ENCODE results near the gene PRMT5.

Gene PRMT5

GRCh38 chr14:22929961-22930364 is 787 bp upstream of the PRMT5 start:
- Histone ChIP-seq H3K9me3 (ENCODE audit: control insufficient read depth, insufficient read depth, low read length) (no peaks in the 10 kb centered on the region), H3K9ac (ENCODE audit: low read depth, low read length) (peak overlapping the region; percentile 58), H3K4me3 (ENCODE audit: low read depth, low read length) (peak overlapping the region; percentile 87), H3K27me3 (ENCODE audit: control insufficient read depth, insufficient read depth, low read length) (no peaks in the 10 kb centered on the region), H3K36me3 (ENCODE audit: control insufficient read depth, insufficient read depth, low read length) (peaks cover 22% of the 10 kb centered on the region), H3K4me1 (ENCODE audit: control insufficient read depth, insufficient read depth, low read length) (no peaks in the 10 kb centered on the region), H3K27ac (ENCODE audit: low read depth, low read length) (peak overlapping the region; percentile 62)

- H3K27me3 ChIP-seq (ENCODE audit: control insufficient read depth, insufficient read depth, low read length) = no peaks in the 10 kb centered on the region
- H3K9me3 ChIP-seq (ENCODE audit: control insufficient read depth, insufficient read depth, low read length) = no peaks in the 10 kb centered on the region
- peak overlapping the region; percentile 88 for H3K27ac ChIP-seq (ENCODE audit: low read depth, low read length)
- peak overlapping the region; percentile 87 for H3K4me3 ChIP-seq (ENCODE audit: low read depth, low read length)
- peaks cover 37% of the 10 kb centered on the region for H3K36me3 ChIP-seq (ENCODE audit: control insufficient read depth, insufficient read depth, low read length)
- peak overlapping the region; percentile 88 for H3K9ac ChIP-seq (ENCODE audit: low read depth, low read length)
- H3K4me1 ChIP-seq (ENCODE audit: control insufficient read depth, insufficient read depth, low read length) = no peaks in the 10 kb centered on the region
Measured at GRCh38 chr14:22928237-22929103, 706 bp downstream of the PRMT5 start.

GRCh38 chr14:22926316-22926715 is 2.9 kb downstream of the PRMT5 start:
- H3K9ac ChIP-seq (ENCODE audit: low read depth, low read length) = no peak overlapping the region
- no peaks in the 10 kb centered on the region for H3K9me3 ChIP-seq (ENCODE audit: control insufficient read depth, insufficient read depth, low read length)
- no peaks in the 10 kb centered on the region for H3K27me3 ChIP-seq (ENCODE audit: control insufficient read depth, insufficient read depth, low read length)
- H3K4me1 ChIP-seq (ENCODE audit: control insufficient read depth, insufficient read depth, low read length) = no peaks in the 10 kb centered on the region
- H3K27ac ChIP-seq (ENCODE audit: low read depth, low read length) = no peak overlapping the region
- H3K36me3 ChIP-seq (ENCODE audit: control insufficient read depth, insufficient read depth, low read length) = peaks cover 55% of the 10 kb centered on the region
- H3K4me3 ChIP-seq (ENCODE audit: low read depth, low read length) = no peak overlapping the region

- H3K27ac ChIP-seq (ENCODE audit: low read depth, low read length) = no peak overlapping the region
Measured at GRCh38 chr14:22925513-22925912, 3.7 kb downstream of the PRMT5 start.

GRCh38 chr14:22923746-22924145 is 5.4 kb downstream of the PRMT5 start:
- H3K4me1 ChIP-seq (ENCODE audit: control insufficient read depth, insufficient read depth, low read length) = no peaks in the 10 kb centered on the region
- H3K4me3 ChIP-seq (ENCODE audit: low read depth, low read length) = no peak overlapping the region
- no peak overlapping the region for H3K27ac ChIP-seq (ENCODE audit: low read depth, low read length)
- no peaks in the 10 kb centered on the region for H3K27me3 ChIP-seq (ENCODE audit: control insufficient read depth, insufficient read depth, low read length)
- H3K36me3 ChIP-seq (ENCODE audit: control insufficient read depth, insufficient read depth, low read length) = peaks cover 68% of the 10 kb centered on the region
- no peak overlapping the region for H3K9ac ChIP-seq (ENCODE audit: low read depth, low read length)
- H3K9me3 ChIP-seq (ENCODE audit: control insufficient read depth, insufficient read depth, low read length) = no peaks in the 10 kb centered on the region

More at GRCh38 chr14:22925513-22925912, 3.7 kb downstream of the PRMT5 start:
- H3K9ac ChIP-seq (ENCODE audit: low read depth, low read length) = no peak overlapping the region
- H3K4me1 ChIP-seq (ENCODE audit: control insufficient read depth, insufficient read depth, low read length) = no peaks in the 10 kb centered on the region
- peaks cover 63% of the 10 kb centered on the region for H3K36me3 ChIP-seq (ENCODE audit: control insufficient read depth, insufficient read depth, low read length)
- no peak overlapping the region for H3K4me3 ChIP-seq (ENCODE audit: low read depth, low read length)
- H3K9me3 ChIP-seq (ENCODE audit: control insufficient read depth, insufficient read depth, low read length) = no peaks in the 10 kb centered on the region
- no peaks in the 10 kb centered on the region for H3K27me3 ChIP-seq (ENCODE audit: control insufficient read depth, insufficient read depth, low read length)

- Histone ChIP-seq H3K27me3 (ENCODE audit: control insufficient read depth, insufficient read depth, low read length) (no peaks in the 10 kb centered on the region), H3K9ac (ENCODE audit: low read depth, low read length) (no peak overlapping the region), H3K9me3 (ENCODE audit: control insufficient read depth, insufficient read depth, low read length) (no peaks in the 10 kb centered on the region), H3K4me1 (ENCODE audit: control insufficient read depth, insufficient read depth, low read length) (no peaks in the 10 kb centered on the region), H3K4me3 (ENCODE audit: low read depth, low read length) (no peak overlapping the region), H3K36me3 (ENCODE audit: control insufficient read depth, insufficient read depth, low read length) (peaks cover 67% of the 10 kb centered on the region), H3K27ac (ENCODE audit: low read depth, low read length) (no peak overlapping the region)
Measured at GRCh38 chr14:22922294-22922693, 6.9 kb downstream of the PRMT5 start.

- Histone ChIP-seq H3K27me3 (ENCODE audit: control insufficient read depth, insufficient read depth, low read length) (no peaks in the 10 kb centered on the region), H3K36me3 (ENCODE audit: control insufficient read depth, insufficient read depth, low read length) (peaks cover 66% of the 10 kb centered on the region), H3K4me3 (ENCODE audit: low read depth, low read length) (no peak overlapping the region), H3K9me3 (ENCODE audit: control insufficient read depth, insufficient read depth, low read length) (no peaks in the 10 kb centered on the region), H3K4me1 (ENCODE audit: control insufficient read depth, insufficient read depth, low read length) (no peaks in the 10 kb centered on the region), H3K27ac (ENCODE audit: low read depth, low read length) (no peak overlapping the region), H3K9ac (ENCODE audit: low read depth, low read length) (no peak overlapping the region)
Measured at GRCh38 chr14:22920697-22921096, 8.5 kb downstream of the PRMT5 start.

GRCh38 chr14:22919601-22919921 is 9.6 kb downstream of the PRMT5 start:
- no peaks in the 10 kb centered on the region for H3K9me3 ChIP-seq (ENCODE audit: control insufficient read depth, insufficient read depth, low read length)
- peak overlapping the region; percentile 85 for H3K27ac ChIP-seq (ENCODE audit: low read depth, low read length)
- H3K9ac ChIP-seq (ENCODE audit: low read depth, low read length) = 0 out of 2 replicates have a peak overlapping the region, but pooled peaks have one; percentile 17
- H3K27me3 ChIP-seq (ENCODE audit: control insufficient read depth, insufficient read depth, low read length) = no peaks in the 10 kb centered on the region
- no peaks in the 10 kb centered on the region for H3K4me1 ChIP-seq (ENCODE audit: control insufficient read depth, insufficient read depth, low read length)
- H3K36me3 ChIP-seq (ENCODE audit: control insufficient read depth, insufficient read depth, low read length) = peaks cover 57% of the 10 kb centered on the region
- peak overlapping the region; percentile 58 for H3K4me3 ChIP-seq (ENCODE audit: low read depth, low read length)

GRCh38 chr14:22918804-22919600 is 10.2 kb downstream of the PRMT5 start, which contains the start of gene RBM23:
Gene RBM23 (minus strand): TSS chr14:22919149.
- Histone ChIP-seq H3K36me3 (ENCODE audit: control insufficient read depth, insufficient read depth, low read length) (peaks cover 51% of the 10 kb centered on the region), H3K27ac (ENCODE audit: low read depth, low read length) (peak within 1 kb of the TSS; percentile 97)

GRCh38 chr14:22915886-22916521 is 13.2 kb downstream of the PRMT5 start:
- peaks cover 29% of the 10 kb centered on the region for H3K36me3 ChIP-seq (ENCODE audit: control insufficient read depth, insufficient read depth, low read length)

More at GRCh38 chr14:22918804-22919600, 10.2 kb downstream of the PRMT5 start, which contains the start of gene RBM23:
- Histone ChIP-seq H3K4me1 (ENCODE audit: control insufficient read depth, insufficient read depth, low read length) (no peaks in the 10 kb centered on the region), H3K27me3 (ENCODE audit: control insufficient read depth, insufficient read depth, low read length) (no peaks in the 10 kb centered on the region), H3K9ac (ENCODE audit: low read depth, low read length) (peak within 1 kb of the TSS; percentile 89), H3K4me3 (ENCODE audit: low read depth, low read length) (peak within 1 kb of the TSS; percentile 82), H3K9me3 (ENCODE audit: control insufficient read depth, insufficient read depth, low read length) (no peaks in the 10 kb centered on the region)

More at GRCh38 chr14:22915886-22916521, 13.2 kb downstream of the PRMT5 start:
- no peaks in the 10 kb centered on the region for H3K9me3 ChIP-seq (ENCODE audit: control insufficient read depth, insufficient read depth, low read length)
- no peak overlapping the region for H3K4me3 ChIP-seq (ENCODE audit: low read depth, low read length)
- no peaks in the 10 kb centered on the region for H3K27me3 ChIP-seq (ENCODE audit: control insufficient read depth, insufficient read depth, low read length)
- no peak overlapping the region for H3K9ac ChIP-seq (ENCODE audit: low read depth, low read length)
- no peaks in the 10 kb centered on the region for H3K4me1 ChIP-seq (ENCODE audit: control insufficient read depth, insufficient read depth, low read length)
- H3K27ac ChIP-seq (ENCODE audit: low read depth, low read length) = no peak overlapping the region
